SK-N-MC (cell line): ENCODE measurements around the gene AHCYL1.

Experiments
- EZH2 ChIP-seq: fragments of 200-600 bp; sonication (generic); IDR thresholded peaks from one replicate; pipeline ENCODE4 v1.6.1; 2017; ENCODE audit warnings: antibody characterized with exemption
- FOXP2 ChIP-seq: optimal IDR thresholded peaks from 2 replicates; pipeline ENCODE3; 2011; ENCODE audit warnings: mild to moderate bottlenecking, moderate library complexity; ENCODE audit not compliant: insufficient read depth; ENCODE audit errors: extremely low read length, control extremely low read depth
- POLR2AphosphoS5 ChIP-seq: IDR thresholded peaks from 2 replicates; pipeline ENCODE4 v1.6.1; 2012; ENCODE audit warnings: mild to moderate bottlenecking, low read depth, low read length, borderline replicate concordance

DNA sequence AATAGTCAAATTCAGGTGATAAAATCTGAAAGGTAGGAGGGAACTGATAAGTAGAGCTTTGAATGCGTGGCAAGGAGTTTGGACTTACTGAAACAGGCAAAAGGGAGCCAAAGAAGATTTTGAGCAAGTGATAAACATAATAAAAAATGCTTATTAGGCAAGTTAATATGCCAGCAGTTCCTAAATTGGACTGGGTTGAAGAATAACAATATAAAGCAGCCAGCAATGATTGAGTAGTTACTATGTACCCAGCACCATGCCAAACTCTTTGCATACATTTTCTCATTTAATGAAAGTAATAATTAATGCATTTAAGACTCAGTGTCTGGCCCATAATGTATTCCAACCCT lies 23.8 kb upstream of the AHCYL1 start:
- TF ChIP-seq POLR2AphosphoS5 (no peak), EZH2 (no peak), FOXP2 (no peak)
